Upper lobe of right lung (tissue), 1 donor: ENCODE results near the gene TMC3. TPM values are rescaled to one million over a fixed set of nuclear protein-coding genes. Genes with fewer than 3 reads are reported as not detected.
A peak's percentile ranks its signal among the peaks of the same experiment; 100 is the strongest.

Source experiments
- ATAC-seq: fragments of 200-7000 bp; cut with Tn5 transposase; one replicate; pipeline ENCODE4 v1.9.1; 2020; ENCODE audit warnings: mild to moderate bottlenecking, moderate library complexity
- DNase-seq: peaks from one replicate; pipeline ENCODE4 v3.0.0-alpha.2; 2020
- H3K27ac ChIP-seq: fragments of 200-600 bp; one replicate; pipeline ENCODE4 v1.8.0; 2022
- H3K27me3 ChIP-seq: fragments of 200-600 bp; one replicate; pipeline ENCODE4 v1.8.0; 2022; ENCODE audit warnings: mild to moderate bottlenecking
- H3K36me3 ChIP-seq: fragments of 200-600 bp; one replicate; pipeline ENCODE4 v1.8.0; 2022
- H3K4me1 ChIP-seq: fragments of 200-600 bp; one replicate; pipeline ENCODE4 v1.8.0; 2022
- H3K4me3 ChIP-seq: fragments of 200-600 bp; one replicate; pipeline ENCODE4 v1.8.0; 2022; ENCODE audit warnings: mild to moderate bottlenecking
- H3K9me3 ChIP-seq: fragments of 200-600 bp; one replicate; pipeline ENCODE4 v1.8.0; 2022
- CTCF ChIP-seq: fragments of 200-600 bp; IDR thresholded peaks from one replicate; pipeline ENCODE4 v1.8.0; 2022; ENCODE audit warnings: antibody characterized with exemption
- intact Hi-C: fragments of 100-400 bp; cut with DNase I; formaldehyde crosslinking; loops from one replicate; pipeline ENCODE4 v1.11.0; 2022
- total RNA-seq: library from RNA; stranded (reverse); fragmentation: NEBNext Ultra II Directional; extraction: Animal tissue kit (Norgen Biotek cat#: 25700); gene quantifications from one replicate; pipeline ENCODE4 v1.2.1, GENCODE V29; 2021
- donor health status: DM: no; HTN: yes; CAD: no; lungs with severe emphysema.

TMC3 gene
- total RNA-seq, 1 donor from 2014 or later = not detected

- DNase-seq (no peak), ATAC-seq (peak; percentile 2)
- no peak for TF ChIP-seq CTCF
- no peaks in the 10 kb centered on the region for H3K9me3 ChIP-seq
- H3K4me1 ChIP-seq = peaks cover 40% of the 10 kb centered on the region
- H3K27ac ChIP-seq = peak overlapping the region; percentile 79
- H3K36me3 ChIP-seq = peaks cover 40% of the 10 kb centered on the region
- intact Hi-C loops = loop anchor here (10.0 kb wide), 1 partner anchor 650 kb away; no protein-coding TSS in a partner anchor
- H3K4me3 ChIP-seq = peak overlapping the region; percentile 10
- no peaks in the 10 kb centered on the region for H3K27me3 ChIP-seq
These were observed 79.5 kb downstream of the TMC3 start for GRCh38 chr15:81294516-81294880.

GRCh38 chr15:81293728-81294515 is 80.1 kb downstream of the TMC3 start:
- ATAC-seq = peak; percentile 68

GRCh38 chr15:81292523-81293001 is 81.5 kb downstream of the TMC3 start:
- Histone ChIP-seq H3K9me3 (no peaks in the 10 kb centered on the region), H3K4me3 (no peak overlapping the region), H3K4me1 (peaks cover 40% of the 10 kb centered on the region), H3K27ac (peak overlapping the region; percentile 67), H3K27me3 (no peaks in the 10 kb centered on the region), H3K36me3 (peaks cover 37% of the 10 kb centered on the region)
- ATAC-seq (peak; percentile 6), DNase-seq (no peak)
- no peak for TF ChIP-seq CTCF
- intact Hi-C loops = loop anchor here (10.0 kb wide), 1 partner anchor 652 kb away; no protein-coding TSS in a partner anchor

More at GRCh38 chr15:81293728-81294515, 80.1 kb downstream of the TMC3 start:
- H3K27me3 ChIP-seq = no peaks in the 10 kb centered on the region
- peaks cover 37% of the 10 kb centered on the region for H3K36me3 ChIP-seq
- H3K27ac ChIP-seq = peak overlapping the region; percentile 79
- H3K4me3 ChIP-seq = peak overlapping the region; percentile 11
- peaks cover 40% of the 10 kb centered on the region for H3K4me1 ChIP-seq
- intact Hi-C loops = loop anchor here (10.0 kb wide), 1 partner anchor 651 kb away; no protein-coding TSS in a partner anchor
- no peaks in the 10 kb centered on the region for H3K9me3 ChIP-seq
- no peak for TF ChIP-seq CTCF
- DNase-seq = no peak

- H3K27ac ChIP-seq = no peak overlapping the region
- DNase-seq (no peak), ATAC-seq (no peak)
- H3K36me3 ChIP-seq = peaks cover 42% of the 10 kb centered on the region
- H3K9me3 ChIP-seq = no peaks in the 10 kb centered on the region
- intact Hi-C loops = loop anchor here (10.0 kb wide), 1 partner anchor 653 kb away; no protein-coding TSS in a partner anchor
- H3K4me3 ChIP-seq = no peak overlapping the region
- H3K27me3 ChIP-seq = no peaks in the 10 kb centered on the region
- no peak for TF ChIP-seq CTCF
- peaks cover 34% of the 10 kb centered on the region for H3K4me1 ChIP-seq
These were observed 82.0 kb downstream of the TMC3 start for GRCh38 chr15:81291916-81292522.

- no peak for ATAC-seq
- peaks cover 50% of the 10 kb centered on the region for H3K36me3 ChIP-seq
- no peak for TF ChIP-seq CTCF
- H3K4me1 ChIP-seq = peaks cover 17% of the 10 kb centered on the region
- intact Hi-C loops = loop anchor here (10.0 kb wide), 1 partner anchor 655 kb away; no protein-coding TSS in a partner anchor
- no peaks in the 10 kb centered on the region for H3K9me3 ChIP-seq
- no peaks in the 10 kb centered on the region for H3K27me3 ChIP-seq
- H3K4me3 ChIP-seq = no peak overlapping the region
- H3K27ac ChIP-seq = no peak overlapping the region
- DNase-seq = no peak
These were observed 84.1 kb downstream of the TMC3 start for GRCh38 chr15:81289910-81290309.
